ENCODE data around the gene GSDMA.

- TF ChIP-seq ZBTB11 (tag by site-specific recombination; conservative IDR thresholded peaks at IDR 0.05; ENCODE audit: low read depth) (no peak), ZNF416 (tag by site-specific recombination; IDR thresholded peaks at IDR 0.05) (no peak), GLI4 (tag by site-specific recombination; IDR thresholded peaks at IDR 0.05) (no peak), CTCF (tag by site-specific recombination; IDR thresholded peaks at IDR 0.05) (no peak)
Measured at GRCh38 chr17:39938140-39938869, 24.5 kb upstream of the GSDMA start.
